Measurements from ENCODE around the gene CFAP410. TPM values are rescaled to one million over a fixed set of nuclear protein-coding genes. Genes with fewer than 3 reads are reported as not detected.

The CFAP410 gene
- total and polyA plus RNA-seq, 2 of the 13 experiments (the other 11 are each of a cell fraction or from before 2014, with no cell fraction given): 8.0 to 20.1 TPM

- Histone ChIP-seq H3K27ac (ENCODE audit: extremely low read length, insufficient read depth, low read length) (no peak overlapping the region), H3K9ac (ENCODE audit: insufficient read depth, low read depth, low read length) (no peak overlapping the region), H3K4me1 (ENCODE audit: insufficient read depth, low read length) (no peaks in the 10 kb centered on the region), H3K4me3 (replicated peaks in 1 of 3; ENCODE audit: insufficient read depth in 1 of 3, low read depth in 2 of 3, low read length in 3 of 3) (no peak overlapping the region), H2AFZ (ENCODE audit: low read length) (no peak overlapping the region), H3K79me2 (ENCODE audit: insufficient read depth, low read length) (no peaks in the 10 kb centered on the region), H4K20me1 (ENCODE audit: insufficient read depth, low read length) (no peaks in the 10 kb centered on the region), H3K9me3 (ENCODE audit: low read length) (no peaks in the 10 kb centered on the region), H3K36me3 (replicated peaks in 1 of 2; ENCODE audit: control insufficient read depth in 1 of 2, insufficient read depth in 2 of 2, low read length in 2 of 2) (peaks cover 16 to 53% of the 10 kb centered on the region in 2 experiments; a peak in 4 of 5 replicates), H3K4me2 (ENCODE audit: low read depth, low read length) (no peak overlapping the region), H3K27me3 (ENCODE audit: control insufficient read depth in 1 of 2, insufficient read depth in 2 of 2, low read length in 2 of 2) (no peaks in the 10 kb centered on the region)
- DNase-seq (ENCODE audit: low spot score): no peak
- ATAC-seq: no peak
- TF ChIP-seq POLR2A (IDR thresholded peaks at IDR 0.05; ENCODE audit: insufficient read depth in 1 of 2, low read depth in 2 of 2, low read length in 2 of 2) (0 out of 4 replicates have a peak, but pooled peaks of 1 of the 2 experiments have one; percentile 13), MXD1 (CRISPR knock-in tag; IDR thresholded peaks at IDR 0.05) (no peak), ZNF775 (CRISPR knock-in tag; IDR thresholded peaks at IDR 0.05; ENCODE audit: borderline replicate concordance) (no peak), MZF1 (CRISPR knock-in tag; IDR thresholded peaks at IDR 0.05; ENCODE audit: borderline replicate concordance) (no peak), PBX3 (CRISPR knock-in tag; IDR thresholded peaks at IDR 0.05; ENCODE audit: borderline replicate concordance) (no peak), ATRX (CRISPR knock-in tag; IDR thresholded peaks at IDR 0.05; ENCODE audit: borderline replicate concordance) (no peak), SNAI1 (CRISPR knock-in tag; IDR thresholded peaks at IDR 0.05; ENCODE audit: borderline replicate concordance) (no peak), AKAP8 (CRISPR knock-in tag; IDR thresholded peaks at IDR 0.05) (0 out of 2 replicates have a peak, but pooled peaks have one; percentile 40)
- 97% methylated on average over 26 of the region's 38 CpGs for WGBS (ENCODE audit: low lambda C conversion rate)
- FAIRE-seq: no peak
- in situ Hi-C loops (cut with HindIII; ENCODE audit: extremely low pct_ligation_motif_present, low pct_unique_long_range_greater_than_20kb): no loop called here
- no TSS peak for BruUV-seq (replicated peaks)
- CTCF ChIA-PET (ENCODE audit: low intra/inter-chr PET ratio, low total read pairs): no interaction called here
- intact Hi-C loops (cut with micrococcal nuclease; ENCODE audit: unreplicated experiment): no loop called here
- POLR2A ChIA-PET: no interaction called here
Measured at GRCh38 chr21:44322621-44323325, 16.4 kb downstream of the CFAP410 start.
